Caco-2 (cell line): ENCODE data around the gene TNNT2. TPM values are rescaled to one million over a fixed set of nuclear protein-coding genes. Genes with fewer than 3 reads are reported as not detected.
A peak's percentile ranks its signal among the peaks of the same experiment; 100 is the strongest.

Experiments
- BruUV-seq: library from RNA; stranded (reverse); fragments of 400-500 nt; replicated peaks from 2 replicates; lab custom pipeline; 2021; lab: Mats Ljungman, UMichigan
- CTCF ChIA-PET: fragments of 300-600 bp; sonication (Branson Sonifier 250); formaldehyde crosslinking; loops from one replicate; lab custom pipeline; 2022; ENCODE audit warnings: antibody characterized with exemption; lab: Charles Lee
- POLR2A ChIA-PET: fragments of 300-600 bp; sonication (Branson Sonifier 250); formaldehyde crosslinking; loops from one replicate; lab custom pipeline; 2022; ENCODE audit warnings: antibody characterized with exemption; lab: Charles Lee
- DNase-seq, 2 experiments: peaks; one replicate each; pipeline versions ENCODE4 v3.0.0 to v3.0.0-alpha.2; 2020 to 2022
- H3K27me3 ChIP-seq: replicated peaks from 2 replicates; pipeline ENCODE4 v1.6.0; 2011; ENCODE audit warnings: low read length; ENCODE audit not compliant: control insufficient read depth, insufficient read depth
- H3K36me3 ChIP-seq: 2 replicates; pipeline ENCODE4 v1.5.1; 2011; ENCODE audit warnings: low read length; ENCODE audit not compliant: control insufficient read depth, insufficient read depth
- H3K4me1 ChIP-seq: fragments of 250-450 bp; sonication (Bioruptor Pico); 2 replicates; pipeline ENCODE4 v1.5.1; 2020; ENCODE audit warnings: mild to moderate bottlenecking
- H3K4me3 ChIP-seq: 2 replicates; pipeline ENCODE4 v1.5.1; 2011; ENCODE audit warnings: low read depth, mild to moderate bottlenecking, control low read depth, low read length
- H3K9me3 ChIP-seq: fragments of 250-450 bp; sonication (Bioruptor Pico); 2 replicates; pipeline ENCODE4 v1.5.1; 2020; ENCODE audit warnings: mild to moderate bottlenecking, moderate library complexity
- H3K27ac Mint-ChIP-seq: one replicate; pipeline ENCODE4 v1.8.0; 2022; ENCODE audit warnings: mixed read lengths; ENCODE audit not compliant: unreplicated experiment
- H3K27me3 Mint-ChIP-seq: one replicate; pipeline ENCODE4 v1.8.0; 2022; ENCODE audit warnings: mixed read lengths; ENCODE audit not compliant: insufficient read depth, unreplicated experiment
- H3K36me3 Mint-ChIP-seq: one replicate; pipeline ENCODE4 v1.8.0; 2022; ENCODE audit warnings: mild to moderate bottlenecking, mixed read lengths; ENCODE audit not compliant: insufficient read depth, unreplicated experiment
- H3K4me1 Mint-ChIP-seq: one replicate; pipeline ENCODE4 v1.8.0; 2022; ENCODE audit warnings: low read depth, mixed read lengths; ENCODE audit not compliant: unreplicated experiment
- H3K4me3 Mint-ChIP-seq: one replicate; pipeline ENCODE4 v1.8.0; 2022; ENCODE audit warnings: mild to moderate bottlenecking, moderate library complexity, mixed read lengths; ENCODE audit not compliant: unreplicated experiment
- H3K9me3 Mint-ChIP-seq: one replicate; pipeline ENCODE4 v1.8.0; 2022; ENCODE audit warnings: mixed read lengths; ENCODE audit not compliant: unreplicated experiment
- CTCF ChIP-seq, 2 experiments: fragments of 200-600 bp in 1 of 2; IDR thresholded peaks; 1 replicate in 1 of 2; 2 replicates in 1 of 2; pipeline versions ENCODE4 v1.5.1 to v1.8.0; 2011 to 2022; ENCODE audit warnings: antibody characterized with exemption in 1 of 2, control low read depth in 1 of 2, inconsistent platforms in 1 of 2, low read depth in 1 of 2, low read length in 1 of 2, mild to moderate bottlenecking in 1 of 2, moderate library complexity in 1 of 2; ENCODE audit not compliant: insufficient read depth in 1 of 2, severe bottlenecking in 1 of 2, unreplicated experiment in 1 of 2
- intact Hi-C: fragments of 100-400 bp; cut with micrococcal nuclease; formaldehyde crosslinking; loops from one replicate; pipeline ENCODE4 v1.10.0; 2022; ENCODE audit not compliant: unreplicated experiment
- total RNA-seq: library from RNA; stranded (reverse); gene quantifications from 2 replicates; pipeline ENCODE4 v1.2.3, GENCODE V29; 2022

Gene TNNT2
- total RNA-seq, 1 experiment from 2014 or later: 7.3 TPM

DNA sequence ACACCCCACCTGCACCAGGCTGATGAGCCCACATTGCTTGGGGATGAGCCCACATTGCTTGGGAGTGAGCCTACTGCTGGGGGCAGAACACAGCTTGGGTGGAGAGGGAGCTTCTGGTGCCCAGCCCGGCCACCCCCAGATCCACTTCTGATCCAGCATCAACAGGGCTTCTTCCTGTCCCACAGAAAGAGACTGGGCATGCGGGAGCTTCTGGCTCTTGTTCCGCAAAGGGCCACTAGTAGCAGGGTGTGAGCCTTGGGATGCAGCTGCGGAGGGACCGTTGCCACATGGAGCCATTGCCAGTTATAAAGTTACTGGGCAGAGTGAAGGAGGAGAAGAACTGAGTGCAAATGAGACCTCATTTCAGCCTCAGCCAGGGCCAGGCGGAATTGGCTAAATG is 57.8 kb downstream of the TNNT2 start:
- ChIA-PET POLR2A (interaction anchor here (0.5 kb wide), 1 partner anchor 292 kb away, joined by 5 read pairs; no protein-coding TSS in a partner anchor), CTCF (interaction anchor here (1.1 kb wide), 1 partner anchor 10 kb away, joined by 9 read pairs; no protein-coding TSS in a partner anchor)
- H3K27ac Mint-ChIP-seq: no peak overlapping the region
- no peaks in the 10 kb centered on the region for H3K36me3 Mint-ChIP-seq
- Histone ChIP-seq H3K27me3 (peaks cover 3% of the 10 kb centered on the region), H3K36me3 (no peaks in the 10 kb centered on the region), H3K4me3 (no peak overlapping the region), H3K4me1 (no peaks in the 10 kb centered on the region), H3K9me3 (no peaks in the 10 kb centered on the region)
- H3K27me3 Mint-ChIP-seq: peaks cover 14% of the 10 kb centered on the region
- no peak for DNase-seq
- intact Hi-C loops: no loop called here
- no peaks in the 10 kb centered on the region for H3K9me3 Mint-ChIP-seq
- no peaks in the 10 kb centered on the region for H3K4me1 Mint-ChIP-seq
- no TSS peak for BruUV-seq
- H3K4me3 Mint-ChIP-seq: no peak overlapping the region
- no peak for TF ChIP-seq CTCF (IDR thresholded peaks at IDR 0.05; ENCODE audit: insufficient read depth in 1 of 2, low read depth in 1 of 2, low read length in 1 of 2, severe bottlenecking in 1 of 2, unreplicated experiment in 1 of 2)

- ChIA-PET POLR2A (no interaction called here), CTCF (no interaction called here)
- DNase-seq: peak in 1 of 2 experiments; percentile 23
- H3K9me3 ChIP-seq: no peaks in the 10 kb centered on the region
- Mint-ChIP-seq H3K36me3 (no peaks in the 10 kb centered on the region), H3K4me3 (no peak overlapping the region), H3K27me3 (peaks cover 17% of the 10 kb centered on the region), H3K9me3 (no peaks in the 10 kb centered on the region), H3K4me1 (no peaks in the 10 kb centered on the region), H3K27ac (no peak overlapping the region)
- no peaks in the 10 kb centered on the region for H3K4me1 ChIP-seq
- intact Hi-C loops: no loop called here
- H3K36me3 ChIP-seq: no peaks in the 10 kb centered on the region
- no TSS peak for BruUV-seq
- no peak for TF ChIP-seq CTCF (IDR thresholded peaks at IDR 0.05; ENCODE audit: insufficient read depth in 1 of 2, low read depth in 1 of 2, low read length in 1 of 2, severe bottlenecking in 1 of 2, unreplicated experiment in 1 of 2)
- peaks cover 1% of the 10 kb centered on the region; the same call in 1 of the 2 replicates for H3K27me3 ChIP-seq
- no peak overlapping the region for H3K4me3 ChIP-seq
Measured at GRCh38 chr1:201318504-201319340, 58.8 kb downstream of the TNNT2 start.

DNA sequence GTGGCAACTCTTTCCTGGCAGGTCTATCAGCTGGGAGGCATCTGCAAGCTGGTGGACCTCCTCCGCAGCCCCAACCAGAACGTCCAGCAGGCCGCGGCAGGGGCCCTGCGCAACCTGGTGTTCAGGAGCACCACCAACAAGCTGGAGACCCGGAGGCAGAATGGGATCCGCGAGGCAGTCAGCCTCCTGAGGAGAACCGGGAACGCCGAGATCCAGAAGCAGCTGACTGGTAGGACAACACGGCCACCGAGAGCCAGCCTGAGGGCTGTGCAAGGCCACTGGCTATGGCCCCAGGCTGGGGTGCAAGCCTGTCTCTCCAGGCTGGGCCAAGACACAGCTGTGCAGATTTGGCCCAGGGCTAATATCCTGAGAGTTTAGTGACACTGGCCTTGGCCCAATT is 59.9 kb downstream of the TNNT2 start:
- Histone ChIP-seq H3K27me3 (peaks cover 1% of the 10 kb centered on the region; the same call in 1 of the 2 replicates), H3K36me3 (no peaks in the 10 kb centered on the region), H3K4me1 (no peaks in the 10 kb centered on the region), H3K9me3 (no peaks in the 10 kb centered on the region), H3K4me3 (no peak overlapping the region)
- no peaks in the 10 kb centered on the region for H3K4me1 Mint-ChIP-seq
- H3K36me3 Mint-ChIP-seq: no peaks in the 10 kb centered on the region
- POLR2A ChIA-PET: no interaction called here
- CTCF ChIA-PET: no interaction called here
- no peaks in the 10 kb centered on the region for H3K9me3 Mint-ChIP-seq
- no peak overlapping the region for H3K27ac Mint-ChIP-seq
- no TSS peak for BruUV-seq
- TF ChIP-seq CTCF (IDR thresholded peaks at IDR 0.05; ENCODE audit: insufficient read depth in 1 of 2, low read depth in 1 of 2, low read length in 1 of 2, severe bottlenecking in 1 of 2, unreplicated experiment in 1 of 2): no peak
- no peak overlapping the region for H3K4me3 Mint-ChIP-seq
- peaks cover 17% of the 10 kb centered on the region for H3K27me3 Mint-ChIP-seq
- intact Hi-C loops: no loop called here
- DNase-seq: no peak
